RWPE1 (cell line): ENCODE data around the gene CAMK2B.

Experiments
- CTCF ChIA-PET: fragments of 350-600 bp; sonication (Branson Sonifier 250); formaldehyde crosslinking; extraction: SDS; loops from one replicate; lab custom pipeline; 2021; lab: Yijun Ruan, JAX
- POLR2A ChIA-PET: fragments of 400-600 bp; formaldehyde crosslinking; extraction: SDS; loops from one replicate; lab custom pipeline; 2020; ENCODE audit warnings: antibody characterized with exemption; ENCODE audit not compliant: low non-redundant PET; lab: Yijun Ruan, JAX
- DNase-seq: peaks from one replicate; pipeline ENCODE4 v3.0.0; 2012; ENCODE audit warnings: low spot score
- H3K27ac ChIP-seq: fragments of 450-650 bp; 2 replicates; pipeline ENCODE4 v1.5.1; 2017
- CTCF ChIP-seq: fragments of 450-650 bp; conservative IDR thresholded peaks from 2 replicates; pipeline ENCODE4 v1.5.1; 2017; ENCODE audit warnings: low read depth, mild to moderate bottlenecking

The CAMK2B gene

DNA sequence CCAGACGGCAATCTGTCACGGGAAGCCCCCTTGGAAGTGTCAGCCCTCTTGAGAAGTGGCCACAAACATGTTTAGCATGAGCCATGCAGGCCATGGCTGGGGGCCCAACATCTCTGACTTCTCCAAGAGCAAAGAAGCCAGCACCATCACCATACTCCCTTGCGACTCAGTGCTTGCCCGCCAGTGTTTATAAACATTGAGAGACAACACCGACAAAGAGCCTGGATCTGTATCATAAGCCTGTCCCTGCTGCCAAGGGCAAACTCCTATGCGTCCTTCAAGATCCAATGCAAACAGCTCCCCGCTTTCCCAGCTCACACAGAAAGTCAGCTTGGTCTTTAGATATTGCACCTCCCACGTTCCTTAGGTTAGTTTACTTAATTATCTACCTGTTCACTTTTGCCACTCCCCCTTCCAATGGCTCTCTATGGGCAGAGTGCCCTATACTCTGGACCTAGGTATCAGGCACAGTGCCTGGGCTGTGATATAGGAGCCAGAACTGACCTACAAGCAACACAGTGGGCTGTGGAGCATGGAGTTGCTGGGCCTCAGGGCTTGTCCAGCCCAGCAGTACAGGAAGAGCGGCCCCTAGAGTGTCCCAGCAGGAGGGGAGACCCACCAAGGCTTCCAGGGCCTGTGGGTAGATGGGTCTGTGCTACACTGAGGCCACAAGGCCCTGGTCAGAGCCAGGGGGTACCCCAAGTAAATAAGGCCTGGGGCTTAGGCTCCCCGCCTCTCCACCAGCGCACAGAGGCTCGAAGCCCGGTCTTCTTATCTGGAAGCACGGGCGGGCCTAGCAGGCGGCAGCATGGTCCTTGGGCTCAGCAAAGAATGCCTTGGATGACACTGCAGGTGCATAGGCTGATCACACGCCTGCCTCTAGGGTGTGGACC, 37.7 kb downstream of the CAMK2B start:
- no peak overlapping the region for H3K27ac ChIP-seq
- DNase-seq: no peak
- ChIA-PET POLR2A (no interaction called here), CTCF (no interaction called here)
- TF ChIP-seq CTCF: no peak

DNA sequence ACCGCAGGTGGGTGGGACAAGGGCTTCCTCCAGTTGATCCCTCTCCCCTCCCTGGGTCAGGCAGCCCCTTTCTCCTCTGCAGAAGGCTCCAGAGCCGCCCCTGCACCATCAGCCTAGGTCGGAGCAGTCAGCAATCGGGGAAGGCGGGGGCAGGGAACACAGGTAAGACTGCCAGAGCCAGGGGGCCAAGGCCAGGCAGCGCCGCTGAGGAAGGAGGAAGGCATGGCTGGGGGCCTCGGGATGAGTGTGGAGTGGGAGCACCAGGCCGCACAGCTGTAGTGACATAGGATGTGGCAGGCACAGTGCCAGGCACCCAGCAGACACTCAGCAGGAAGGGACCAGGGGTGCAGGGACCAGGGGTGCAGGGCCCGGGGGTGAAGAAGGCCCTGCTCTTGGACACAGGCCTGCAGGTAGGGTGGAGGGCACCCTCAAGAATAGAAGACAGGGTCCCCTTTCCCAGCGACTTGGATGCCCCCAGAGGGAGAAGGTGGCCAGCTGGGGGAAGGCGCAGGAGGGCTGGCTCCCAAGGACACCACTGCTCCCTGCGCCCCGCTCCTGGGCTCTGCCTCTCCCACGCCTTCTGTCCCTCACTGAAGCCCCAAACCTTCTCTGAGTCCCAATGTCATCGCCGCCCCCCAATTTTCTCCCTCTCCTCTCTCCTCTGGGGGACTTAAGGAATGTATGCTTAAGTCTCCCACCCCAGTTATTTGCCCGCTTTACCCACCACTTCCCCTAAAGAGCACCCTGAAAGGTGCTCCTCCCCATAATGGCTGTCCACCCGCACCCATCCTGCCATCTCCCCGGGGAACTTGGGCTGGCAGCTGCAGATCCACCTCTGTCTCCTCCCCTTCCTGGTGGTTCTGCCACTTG, 38.5 kb downstream of the CAMK2B start:
- H3K27ac ChIP-seq: no peak overlapping the region
- no peak for DNase-seq
- no peak for TF ChIP-seq CTCF
- CTCF ChIA-PET: no interaction called here
- POLR2A ChIA-PET: no interaction called here

DNA sequence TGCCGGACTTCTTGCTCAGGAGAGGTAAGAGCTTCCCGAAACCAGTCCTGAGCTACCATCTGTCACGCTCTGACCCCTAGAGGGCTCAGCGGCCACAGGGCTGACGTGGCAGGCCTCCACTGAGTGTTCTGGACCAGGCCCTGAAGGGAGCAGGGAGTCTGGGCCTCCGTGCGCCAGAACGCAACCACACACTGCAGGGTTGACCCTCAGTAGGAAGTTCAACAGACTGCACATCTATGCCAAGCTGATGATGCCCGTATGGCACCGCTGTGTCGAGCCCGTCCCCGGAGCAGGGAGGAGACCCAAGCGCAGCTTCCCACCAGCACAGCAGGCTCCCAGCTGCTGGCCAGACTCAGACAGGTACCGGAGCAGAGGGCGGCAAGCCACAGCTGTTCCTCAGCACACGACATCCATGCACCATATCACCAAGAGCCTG, 39.2 kb downstream of the CAMK2B start:
- CTCF ChIA-PET: no interaction called here

GRCh38 chr7:44285561-44285960, 39.8 kb downstream of the CAMK2B start:
- POLR2A ChIA-PET: no interaction called here
- CTCF ChIA-PET: no interaction called here

More for the DNA sequence above, 39.2 kb downstream of the CAMK2B start:
- no peak for TF ChIP-seq CTCF
- H3K27ac ChIP-seq: no peak overlapping the region
- DNase-seq: no peak
- POLR2A ChIA-PET: no interaction called here

DNA sequence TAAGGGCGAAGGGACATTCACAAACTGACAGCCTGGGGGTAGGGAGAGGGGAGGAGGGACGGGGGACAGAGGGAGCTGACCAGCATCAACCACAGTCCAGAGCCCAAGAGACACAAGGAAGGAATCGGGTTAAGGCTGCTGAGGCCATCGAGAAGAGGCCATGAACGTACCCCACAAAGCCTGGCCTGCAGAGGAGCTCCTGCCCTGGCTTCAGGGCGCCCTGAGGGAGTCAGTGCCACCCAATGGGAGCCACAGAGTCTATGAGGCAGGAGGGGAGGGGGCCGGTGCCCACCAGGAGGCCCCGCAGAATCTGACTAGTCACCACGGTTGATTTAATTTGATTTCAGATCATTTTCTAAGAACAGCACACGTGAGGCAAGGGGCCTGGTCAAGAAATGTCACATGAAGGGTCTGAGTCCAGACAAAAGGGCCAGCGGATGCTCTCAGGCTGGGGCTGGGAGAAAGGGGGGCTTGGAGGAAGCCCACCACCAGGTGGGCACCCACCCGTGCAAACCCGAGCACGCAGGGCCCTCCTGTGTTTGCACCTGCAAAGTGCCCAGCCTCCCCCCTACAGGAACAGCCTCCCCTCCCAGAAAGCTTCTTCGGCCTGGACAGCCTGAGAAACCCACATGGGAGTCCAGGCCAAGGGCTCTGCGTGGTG, 40.4 kb downstream of the CAMK2B start:
- DNase-seq: no peak
- H3K27ac ChIP-seq: no peak overlapping the region; the same call in 1 of the 2 replicates
- POLR2A ChIA-PET: no interaction called here
- TF ChIP-seq CTCF: no peak
- CTCF ChIA-PET: interaction anchor here (0.7 kb wide), 1 partner anchor 16 kb away, joined by 3 read pairs; no protein-coding TSS in a partner anchor

More at GRCh38 chr7:44285561-44285960, 39.8 kb downstream of the CAMK2B start:
- no peak overlapping the region for H3K27ac ChIP-seq
- DNase-seq: no peak
- no peak for TF ChIP-seq CTCF

- no peak for TF ChIP-seq CTCF
- H3K27ac ChIP-seq: no peak overlapping the region
- POLR2A ChIA-PET: no interaction called here
- CTCF ChIA-PET: interaction anchor here (0.6 to 0.7 kb wide), 4 partner anchors 16 to 204 kb away, joined by 3 read pairs; no protein-coding TSS in a partner anchor
- no peak for DNase-seq
Observed at GRCh38 chr7:44284216-44284615, 41.2 kb downstream of the CAMK2B start.
